ENCODE data around the gene FMO5. TPM values are rescaled to one million over a fixed set of nuclear protein-coding genes. Genes with fewer than 3 reads are reported as not detected.

Gene FMO5
- total and polyA plus RNA-seq, 2 of the 13 experiments (the other 11 are each of a cell fraction or from before 2014, with no cell fraction given) = 48.2 to 149 TPM

- TF ChIP-seq ZNF83 (CRISPR knock-in tag; IDR thresholded peaks at IDR 0.05; ENCODE audit: borderline replicate concordance) = 0 out of 2 replicates have a peak, but pooled peaks have one; percentile 20
- TF ChIP-seq ZHX1 (CRISPR knock-in tag; IDR thresholded peaks at IDR 0.05; ENCODE audit: low read depth) = peak; percentile 68
- peak; percentile 82; the same call in 1 of the 2 replicates for TF ChIP-seq ZSCAN21 (CRISPR knock-in tag; IDR thresholded peaks at IDR 0.05; ENCODE audit: borderline replicate concordance)
- peak; percentile 78; the same call in 1 of the 2 replicates for TF ChIP-seq POGZ (CRISPR knock-in tag; IDR thresholded peaks at IDR 0.05)
- peak; percentile 72 for TF ChIP-seq KAT8 (CRISPR knock-in tag; IDR thresholded peaks at IDR 0.05)
- TF ChIP-seq HIVEP1 (CRISPR knock-in tag; IDR thresholded peaks at IDR 0.05) = 0 out of 2 replicates have a peak, but pooled peaks have one; percentile 42
- TF ChIP-seq CBX1 (IDR thresholded peaks at IDR 0.05; ENCODE audit: low read depth) = peak; percentile 58
- TF ChIP-seq ZNF792 (CRISPR knock-in tag; IDR thresholded peaks at IDR 0.05) = peak; percentile 83
- peak; percentile 47 for TF ChIP-seq HNRNPLL (IDR thresholded peaks at IDR 0.05; ENCODE audit: low read depth, low read length, poor library complexity, severe bottlenecking)
- TF ChIP-seq SAP130 (CRISPR knock-in tag; IDR thresholded peaks at IDR 0.05; ENCODE audit: low read depth) = peak; percentile 81
- TF ChIP-seq ZNF263 (CRISPR knock-in tag; IDR thresholded peaks at IDR 0.05) = 0 out of 2 replicates have a peak, but pooled peaks have one; percentile 45
- peak; percentile 77; the same call in 1 of the 2 replicates for TF ChIP-seq ZNF468 (CRISPR knock-in tag; IDR thresholded peaks at IDR 0.05)
- TF ChIP-seq HDAC1 (CRISPR knock-in tag; IDR thresholded peaks at IDR 0.05) = peak; percentile 63
- TF ChIP-seq SPEN (CRISPR knock-in tag; IDR thresholded peaks at IDR 0.05; ENCODE audit: low read depth) = peak; percentile 53
- peak; percentile 85; the same call in 1 of the 2 replicates for TF ChIP-seq ETS1 (CRISPR knock-in tag; IDR thresholded peaks at IDR 0.05)
- TF ChIP-seq ZNF232 (CRISPR knock-in tag; IDR thresholded peaks at IDR 0.05; ENCODE audit: borderline replicate concordance) = peak; percentile 78
- TF ChIP-seq ZBTB38 (CRISPR knock-in tag; IDR thresholded peaks at IDR 0.05) = peak; percentile 99; the same call in 1 of the 2 replicates
- no peak for TF ChIP-seq SP1 (IDR thresholded peaks at IDR 0.05)
- peak; percentile 77 for TF ChIP-seq SP1 (CRISPR knock-in tag; IDR thresholded peaks at IDR 0.05)
- 0 out of 2 replicates have a peak, but pooled peaks have one; percentile 36 for TF ChIP-seq ZNF205 (CRISPR knock-in tag; IDR thresholded peaks at IDR 0.05)
- peak; percentile 73; the same call in 1 of the 2 replicates for TF ChIP-seq KLF12 (CRISPR knock-in tag; IDR thresholded peaks at IDR 0.05; ENCODE audit: borderline replicate concordance)
- no peak; the same call in 1 of the 2 replicates for TF ChIP-seq ZNF670 (CRISPR knock-in tag; IDR thresholded peaks at IDR 0.05; ENCODE audit: borderline replicate concordance)
- TF ChIP-seq TEAD3 (CRISPR knock-in tag; optimal IDR thresholded peaks at IDR 0.05; ENCODE audit: borderline replicate concordance) = peak; percentile 65
- peak; percentile 80 for TF ChIP-seq SP4 (CRISPR knock-in tag; IDR thresholded peaks at IDR 0.05)
- peak; percentile 66; the same call in 1 of the 2 replicates for TF ChIP-seq ATF7-NPFF (CRISPR knock-in tag; IDR thresholded peaks at IDR 0.05; ENCODE audit: low read depth)
- peak; percentile 76 for TF ChIP-seq ZBTB43 (CRISPR knock-in tag; conservative IDR thresholded peaks at IDR 0.05)
- TF ChIP-seq HES4 (CRISPR knock-in tag; IDR thresholded peaks at IDR 0.05; ENCODE audit: borderline replicate concordance) = 0 out of 2 replicates have a peak, but pooled peaks have one; percentile 82
Observed at GRCh38 chr1:147242449-147243227, 17.5 kb upstream of the FMO5 start, which contains the start of gene CHD1L (continued).

Data from HepG2 (cell line).